GM18870 (cell line): Measurements from ENCODE around the gene CLNK.
A peak's percentile ranks its signal among the peaks of the same experiment; 100 is the strongest.

Source experiments
- ATAC-seq: cut with Tn5 transposase; IDR thresholded peaks from one replicate; pipeline ENCODE4 v1.9.1; 2021; ENCODE audit warnings: moderate library complexity; ENCODE audit not compliant: unreplicated experiment

CLNK gene

DNA sequence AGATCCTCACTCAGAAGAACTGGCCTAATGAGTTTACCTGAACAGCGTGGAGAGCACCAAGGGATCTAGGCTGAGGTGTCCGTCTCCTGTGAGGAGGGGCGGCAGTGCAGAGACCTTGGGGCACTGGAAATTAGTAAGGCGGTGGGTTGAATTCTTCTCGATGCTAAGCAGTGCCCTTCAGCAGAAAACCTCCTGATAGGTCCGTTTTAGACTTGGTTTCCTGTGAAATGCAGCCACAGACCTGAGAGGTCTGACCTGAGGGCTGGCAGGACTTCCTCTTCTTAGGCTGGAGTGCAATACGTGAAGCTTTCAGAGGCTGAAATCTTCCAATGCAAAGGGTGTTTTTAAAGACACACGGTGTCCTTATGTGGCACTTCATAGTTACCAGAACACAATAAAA lies at the start of gene CLNK:
Gene CLNK (minus strand): TSS at position 138 of the 400 bp plus-strand sequence. CDS start 16,899 bp downstream, outside the sequence.
- peak; percentile 85 for ATAC-seq

DNA sequence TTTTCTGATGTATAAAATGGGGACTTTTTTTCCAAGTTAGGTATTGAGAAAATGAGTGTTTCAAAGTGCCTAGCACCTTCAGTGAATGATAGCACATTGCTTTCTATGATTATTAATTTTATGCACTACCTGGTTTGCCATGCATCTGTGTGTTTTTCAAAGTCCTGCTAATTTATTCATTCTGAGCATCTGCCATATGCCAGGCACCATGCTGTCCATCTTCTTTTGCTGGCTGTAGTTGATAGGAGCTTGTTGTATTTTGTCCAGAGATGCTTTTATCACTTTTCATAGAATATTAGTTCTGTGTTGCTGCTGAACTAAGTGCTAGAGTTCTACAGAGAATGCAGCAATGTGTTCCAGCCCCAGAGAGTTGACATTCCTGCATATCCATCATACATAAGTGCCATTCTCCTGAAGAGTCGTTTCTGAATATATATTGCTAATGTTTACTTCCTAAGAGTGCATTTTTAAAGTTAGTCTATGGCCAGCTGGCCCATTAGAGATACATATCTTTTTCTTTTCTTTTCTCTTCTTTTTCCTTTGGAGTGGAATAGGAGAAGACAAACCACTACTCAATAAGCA lies 49.0 kb upstream of the CLNK start:
- ATAC-seq: no peak

GRCh38 chr4:10732914-10733415 lies 48.4 kb upstream of the CLNK start:
- ATAC-seq: no peak

DNA sequence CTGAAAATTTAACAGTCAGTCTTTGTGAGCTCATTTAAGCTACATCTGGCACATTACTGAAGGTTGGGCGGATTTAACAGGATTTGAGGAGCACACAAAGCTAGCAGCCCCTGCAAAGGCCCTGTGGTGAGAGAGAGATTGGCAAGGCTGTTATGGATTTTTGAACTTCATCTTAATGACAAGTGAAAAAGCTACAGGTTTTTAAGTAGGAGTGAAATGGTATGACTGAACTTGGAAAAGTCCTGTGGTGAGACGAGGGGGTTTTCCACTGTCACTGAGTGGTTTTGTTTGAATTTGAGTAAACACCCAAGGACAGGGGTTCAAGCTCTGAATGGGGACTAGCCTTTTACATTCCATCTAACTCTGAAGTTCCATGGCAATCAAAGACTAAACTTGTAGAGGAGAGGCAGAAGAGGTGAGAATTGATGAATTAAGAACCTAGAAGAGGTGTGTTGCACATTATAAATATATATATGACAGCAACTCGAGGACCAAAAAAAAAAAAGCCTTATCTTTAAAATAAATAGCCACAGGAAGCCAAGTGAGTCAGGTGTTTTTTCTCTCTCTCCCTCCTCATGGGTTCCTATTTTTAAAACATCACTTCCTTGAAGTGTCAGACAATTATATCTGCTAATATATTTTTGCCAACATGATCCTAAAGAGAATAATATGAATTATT lies 47.8 kb upstream of the CLNK start:
- no peak for ATAC-seq

DNA sequence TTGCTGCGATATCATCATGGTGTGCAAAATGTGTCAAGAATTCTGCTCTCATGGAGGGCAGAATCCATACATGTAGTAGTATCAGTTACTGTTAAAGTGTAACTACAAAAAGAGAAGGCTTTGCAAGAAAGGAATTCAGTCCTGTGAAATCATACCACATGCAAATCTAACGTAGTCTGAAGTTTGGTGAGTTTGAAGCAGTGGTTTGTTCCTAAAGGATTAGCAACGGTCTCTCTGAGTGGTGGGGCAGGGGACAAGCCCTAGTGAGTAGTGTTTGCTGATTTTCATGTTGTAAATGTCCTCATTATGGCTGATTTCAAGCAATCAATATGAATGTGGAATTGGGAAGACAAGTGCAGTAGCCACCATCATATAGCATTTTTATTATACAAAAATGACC lies 47.1 kb upstream of the CLNK start:
- peak; percentile 27 for ATAC-seq

GRCh38 chr4:10731162-10731561 lies 46.6 kb upstream of the CLNK start:
- ATAC-seq: peak; percentile 7

DNA sequence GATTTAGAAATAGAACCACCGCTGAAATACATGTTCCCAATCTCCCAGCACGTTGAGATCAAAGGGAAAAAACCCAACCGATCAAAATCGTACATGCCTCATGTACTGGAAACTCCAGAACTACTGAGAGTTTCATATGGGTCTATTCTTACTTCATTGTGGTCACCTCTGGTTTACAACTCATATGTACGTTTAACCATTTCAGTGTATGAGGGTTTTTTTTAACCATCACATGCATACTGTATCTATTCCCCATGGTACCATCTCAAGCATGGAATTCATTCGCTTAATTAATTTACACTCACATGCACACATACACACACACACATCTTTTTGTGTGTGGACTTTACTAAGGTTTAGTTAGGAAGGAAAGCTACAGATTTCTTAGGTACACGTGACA lies 46.0 kb upstream of the CLNK start:
- peak; percentile 55 for ATAC-seq

DNA sequence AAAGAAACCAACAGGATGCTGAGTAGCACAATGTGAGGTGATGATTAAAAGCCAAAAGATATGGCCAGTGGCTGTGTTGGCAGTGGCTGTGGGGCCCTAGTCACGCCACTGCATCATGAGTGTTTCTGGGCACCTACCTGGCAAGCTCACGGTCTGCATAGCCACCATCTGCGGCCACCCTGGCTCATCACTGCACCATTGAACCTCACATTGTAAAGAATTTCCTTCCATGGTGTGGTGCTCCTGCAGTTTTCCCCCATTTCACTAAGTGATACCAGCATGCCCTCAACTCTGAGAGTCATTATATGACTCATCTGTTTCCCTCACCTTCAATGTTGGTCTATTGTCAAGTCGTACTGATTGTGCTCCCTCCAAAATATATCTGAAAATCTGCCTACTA lies 45.5 kb upstream of the CLNK start:
- ATAC-seq: peak; percentile 33

DNA sequence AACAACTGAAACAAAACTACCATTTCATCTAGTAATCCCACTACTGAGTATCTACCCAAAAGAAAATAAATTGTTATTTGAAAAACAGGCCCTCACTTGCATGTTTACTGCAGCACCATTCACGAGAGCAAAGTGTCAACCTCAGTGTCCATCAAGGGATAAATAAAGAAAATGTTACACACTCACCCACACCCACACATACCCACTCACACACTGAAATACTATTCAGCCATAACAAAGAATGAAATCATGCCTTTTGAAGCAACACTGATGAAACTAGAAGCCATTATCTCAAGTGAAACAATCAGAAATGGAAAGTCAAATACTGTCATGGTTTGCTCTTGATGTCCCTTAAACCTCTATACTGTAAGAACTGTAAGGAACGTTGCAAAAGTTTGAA lies 44.8 kb upstream of the CLNK start:
- no peak for ATAC-seq

DNA sequence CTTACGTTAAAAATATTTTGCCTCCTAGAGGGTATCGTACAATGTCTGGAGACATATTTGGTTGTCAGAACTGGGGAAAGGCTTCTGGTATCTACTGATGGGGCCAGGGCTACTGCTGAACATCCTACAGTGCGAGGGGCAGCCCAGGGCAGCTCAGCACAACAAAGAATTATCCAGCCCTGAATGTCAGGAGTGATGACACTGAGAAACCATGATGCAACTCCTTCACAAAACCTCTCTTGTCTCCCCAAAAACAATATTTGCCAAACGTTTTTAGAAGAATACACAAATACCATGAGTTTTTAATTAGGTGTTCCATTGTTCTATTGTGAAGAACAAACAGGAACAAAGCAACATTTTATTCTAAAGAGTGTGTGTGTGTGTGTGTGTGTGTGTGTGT lies 43.4 kb upstream of the CLNK start:
- no peak for ATAC-seq

GRCh38 chr4:10727140-10727880 lies 42.7 kb upstream of the CLNK start:
- no peak for ATAC-seq

- peak; percentile 97 for ATAC-seq
Measured at GRCh38 chr4:10722957-10723356, 38.4 kb upstream of the CLNK start.

GRCh38 chr4:10721616-10722015 lies 37.0 kb upstream of the CLNK start:
- no peak for ATAC-seq

DNA sequence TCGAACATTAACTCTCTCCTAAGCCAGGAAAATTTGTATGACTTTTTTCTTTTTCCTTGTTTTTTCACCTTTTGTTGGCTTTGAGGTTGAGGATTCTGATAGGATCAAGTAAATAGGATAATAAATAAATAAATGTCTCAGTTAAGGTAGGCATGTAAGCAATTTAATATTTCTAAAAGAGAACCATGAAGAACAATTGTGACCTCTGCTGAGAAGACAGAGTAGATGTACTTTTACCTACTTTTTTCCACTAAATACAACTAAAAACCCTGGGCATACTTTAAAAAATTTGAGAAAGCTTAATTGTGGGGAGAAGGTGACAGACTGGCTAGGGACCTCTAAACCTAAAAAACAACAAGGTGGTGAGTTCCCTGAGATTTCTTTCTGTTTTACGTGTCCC lies 31.6 kb upstream of the CLNK start:
- no peak for ATAC-seq

DNA sequence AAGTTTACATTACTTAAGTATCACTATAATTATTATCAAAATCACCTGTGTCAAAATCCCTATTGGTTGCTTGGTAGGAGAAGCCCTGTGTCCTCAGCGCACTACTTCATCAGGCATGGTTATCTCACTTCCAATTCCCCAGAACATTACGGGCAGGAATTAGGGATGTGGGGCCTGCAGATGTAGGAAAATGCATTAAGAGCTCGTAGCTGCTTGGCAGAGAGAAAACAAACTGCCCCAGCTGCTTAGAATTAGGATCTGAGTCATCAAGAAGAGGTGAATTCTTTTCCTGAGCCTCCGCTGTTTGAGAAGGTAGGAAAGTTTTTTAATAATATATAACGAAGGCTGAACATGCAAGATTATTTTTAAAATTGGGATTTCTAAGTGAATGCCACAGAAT lies 31.1 kb upstream of the CLNK start:
- ATAC-seq: no peak

- no peak for ATAC-seq
Measured at GRCh38 chr4:10715135-10715534, 30.6 kb upstream of the CLNK start.

DNA sequence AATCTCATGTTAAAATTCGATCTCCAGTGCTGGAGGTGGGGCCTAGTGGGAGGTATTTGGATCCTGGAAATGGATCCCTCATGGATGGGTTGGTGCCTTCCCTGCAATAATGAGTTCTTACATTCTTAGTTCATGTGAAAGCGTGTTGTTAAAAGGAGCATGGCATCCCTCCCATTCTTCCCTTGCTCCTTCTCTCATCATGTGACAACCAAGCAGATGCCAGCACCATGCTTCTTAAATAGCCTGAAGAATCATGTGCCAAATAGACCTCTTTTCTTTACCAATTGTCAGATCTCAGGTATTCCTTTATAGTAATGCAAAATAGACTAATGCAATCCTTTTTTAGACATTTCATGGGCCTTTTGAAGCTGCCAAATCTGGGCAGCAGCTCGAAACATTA lies 29.0 kb upstream of the CLNK start:
- ATAC-seq: no peak

DNA sequence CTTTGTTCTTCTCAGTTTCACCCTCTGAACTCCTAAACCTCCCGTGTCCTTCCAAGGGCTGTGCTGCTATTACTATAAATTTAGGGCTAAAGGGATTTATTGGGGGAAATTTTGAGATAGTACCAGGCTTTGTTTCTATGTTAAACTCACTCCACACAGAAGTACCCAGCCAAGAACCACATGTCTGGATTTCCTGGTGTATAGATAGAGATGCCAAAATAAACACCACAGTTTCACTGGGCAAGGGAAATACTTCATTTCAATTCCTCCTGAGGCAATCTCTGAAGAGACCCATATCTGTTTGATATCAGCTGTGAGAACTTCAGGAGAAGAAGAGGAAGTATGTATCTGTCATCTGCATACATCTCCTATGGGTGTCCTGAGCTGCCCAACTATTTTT lies 21.7 kb upstream of the CLNK start:
- no peak for ATAC-seq

DNA sequence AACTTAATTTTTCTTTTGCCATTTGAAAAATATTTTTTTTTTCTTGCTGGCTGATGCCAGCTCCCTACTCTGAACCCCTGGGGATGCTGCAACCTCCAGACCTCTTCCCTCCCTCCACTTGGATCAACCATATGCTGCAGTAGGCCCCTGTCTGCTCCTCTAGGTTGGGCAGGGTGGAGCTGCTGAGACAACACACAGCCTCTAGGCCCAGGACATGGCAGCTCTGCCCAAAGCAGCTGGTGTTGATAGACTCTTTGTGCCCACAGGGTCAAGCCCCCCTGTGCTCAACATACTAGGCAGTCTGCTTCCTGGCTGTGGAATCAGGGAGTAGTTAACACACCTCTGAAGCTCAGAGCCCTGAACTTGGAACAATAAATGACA lies 19.9 kb upstream of the CLNK start:
- no peak for ATAC-seq

DNA sequence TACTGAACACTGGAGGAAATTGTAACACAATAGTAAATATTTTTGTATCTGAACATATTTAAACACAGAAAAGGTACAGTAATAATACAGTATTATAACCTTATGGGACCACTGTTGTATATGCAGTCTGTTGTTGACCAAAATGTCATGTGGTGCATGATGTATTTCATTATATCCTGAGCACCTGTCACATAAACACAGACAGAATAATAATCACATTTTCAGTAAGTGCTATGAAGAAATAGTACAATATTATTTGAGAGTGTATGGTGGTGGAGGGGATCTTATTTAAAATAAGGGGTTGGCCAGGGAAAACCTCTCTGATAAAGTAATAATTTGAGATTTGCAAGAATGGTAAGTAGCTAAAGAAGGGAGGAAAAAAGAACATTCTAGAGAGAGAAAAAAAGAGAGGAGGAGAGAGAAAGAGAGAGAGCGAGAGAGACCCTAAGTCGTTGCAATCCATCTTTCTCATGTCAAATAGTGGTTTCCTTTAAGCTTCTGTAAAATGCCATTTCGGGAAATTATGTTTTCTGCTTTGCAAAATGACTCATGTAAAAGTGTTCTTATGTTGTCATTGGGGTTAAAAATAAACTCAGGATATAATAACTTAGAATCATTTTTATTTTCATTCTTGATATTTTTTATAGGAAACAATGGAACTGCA lies 19.3 kb upstream of the CLNK start:
- ATAC-seq: no peak

DNA sequence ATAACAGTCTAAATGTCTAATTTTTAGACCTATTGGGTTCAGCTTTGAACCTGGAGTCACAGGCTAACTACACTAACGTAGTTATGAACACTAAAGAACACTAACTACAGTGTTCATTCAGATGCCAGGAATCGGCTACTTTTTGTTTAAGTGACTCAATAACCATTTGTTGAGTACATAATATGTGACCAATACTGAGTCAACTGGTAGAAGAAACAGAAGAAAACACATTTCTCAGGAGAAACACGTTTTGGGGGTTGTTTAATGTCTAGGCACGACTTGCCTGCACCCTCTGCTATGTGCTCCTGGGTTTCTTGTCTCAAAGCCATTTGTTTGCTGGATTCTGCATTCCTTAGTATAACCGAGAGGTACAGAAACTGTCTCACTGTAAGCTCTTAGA lies 18.6 kb upstream of the CLNK start:
- no peak for ATAC-seq
